GM21381 (cell line): Measurements from ENCODE around the gene FBXW7.

ENCODE experiments used
- ATAC-seq: cut with Tn5 transposase; IDR thresholded peaks from one replicate; pipeline ENCODE4 v1.9.1; 2021; ENCODE audit warnings: mild to moderate bottlenecking, moderate library complexity; ENCODE audit not compliant: unreplicated experiment

FBXW7 gene

DNA sequence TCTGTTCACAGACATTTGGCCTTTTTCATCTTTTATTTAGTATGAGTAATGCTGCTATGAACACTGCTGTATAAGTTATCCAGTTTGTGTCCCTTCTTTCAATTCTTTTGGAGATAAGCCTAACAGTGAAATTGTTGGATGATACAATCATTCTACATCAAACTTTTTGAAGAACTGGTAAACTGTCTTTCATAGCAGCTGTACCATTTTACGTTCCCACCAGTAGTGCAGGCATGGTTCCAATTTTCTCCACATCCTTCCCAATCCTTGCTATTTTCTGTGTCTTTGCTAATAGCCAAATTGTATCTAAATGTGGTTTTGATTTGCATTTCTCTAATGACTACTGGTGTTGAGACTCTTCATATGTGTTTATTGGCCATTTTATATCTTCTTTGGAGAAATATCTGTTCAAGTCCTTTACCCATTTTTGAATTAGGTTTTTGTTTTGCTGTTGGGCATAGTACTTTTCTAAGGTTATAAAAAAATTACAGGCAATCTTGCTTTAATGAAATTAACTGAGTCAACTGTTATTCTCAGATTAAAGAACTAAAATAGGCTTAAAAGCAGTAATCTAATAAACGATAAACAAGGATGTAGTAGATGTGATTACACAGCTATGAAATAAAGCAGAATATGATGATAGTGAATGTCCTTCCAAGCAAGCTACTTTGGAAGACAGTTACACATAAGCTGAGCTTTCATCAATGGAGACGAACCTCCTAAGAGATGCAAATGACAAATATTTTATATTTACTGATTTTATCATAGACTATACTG is 57.2 kb downstream of the FBXW7 start:
- ATAC-seq, result no peak

DNA sequence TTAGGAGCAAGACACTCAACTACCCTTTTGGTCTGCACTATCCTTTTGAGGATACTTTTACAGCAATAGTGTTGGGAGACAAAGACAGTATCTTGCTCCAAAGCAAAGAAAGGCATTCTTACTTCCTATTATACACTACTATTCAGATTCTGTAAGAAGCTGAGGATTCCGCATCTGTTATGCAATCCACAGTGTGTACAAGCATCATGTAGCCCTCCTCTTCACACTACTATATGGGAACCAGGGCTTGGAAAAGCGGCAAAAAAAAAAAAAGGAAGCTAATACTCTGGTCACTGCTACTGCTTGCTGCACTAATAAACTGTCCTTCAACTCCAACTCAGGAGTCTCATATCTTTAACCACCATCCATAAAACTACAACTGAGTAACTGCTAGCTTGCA is 59.1 kb downstream of the FBXW7 start:
- no peak for ATAC-seq

GRCh38 chr4:152471251-152471792 is 64.6 kb downstream of the FBXW7 start:
- no peak for ATAC-seq

GRCh38 chr4:152468408-152468807 is 67.5 kb downstream of the FBXW7 start:
- no peak for ATAC-seq

DNA sequence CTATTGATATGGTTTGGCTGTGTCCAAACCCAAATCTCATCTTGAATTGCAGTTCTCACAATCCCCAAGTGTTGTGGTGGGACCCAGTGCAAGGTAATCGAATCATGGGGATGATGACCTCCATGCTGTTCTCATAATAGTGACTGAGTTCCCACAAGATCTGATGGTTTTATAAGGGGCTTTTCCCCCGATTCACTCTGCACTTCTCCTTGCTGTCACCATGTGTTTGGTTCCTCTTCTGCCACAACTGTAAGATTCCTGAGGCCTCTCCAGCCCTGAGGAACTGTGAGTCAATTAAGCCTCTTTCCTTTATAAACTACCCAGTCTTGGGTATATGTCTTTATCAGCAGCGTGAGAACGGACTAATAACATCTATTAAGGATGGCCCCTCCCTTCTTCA is 68.8 kb downstream of the FBXW7 start:
- ATAC-seq, result no peak

- ATAC-seq, result no peak
These were observed 71.7 kb downstream of the FBXW7 start for GRCh38 chr4:152464030-152464823.

GRCh38 chr4:152463562-152463961 is 72.3 kb downstream of the FBXW7 start:
- ATAC-seq, result no peak

DNA sequence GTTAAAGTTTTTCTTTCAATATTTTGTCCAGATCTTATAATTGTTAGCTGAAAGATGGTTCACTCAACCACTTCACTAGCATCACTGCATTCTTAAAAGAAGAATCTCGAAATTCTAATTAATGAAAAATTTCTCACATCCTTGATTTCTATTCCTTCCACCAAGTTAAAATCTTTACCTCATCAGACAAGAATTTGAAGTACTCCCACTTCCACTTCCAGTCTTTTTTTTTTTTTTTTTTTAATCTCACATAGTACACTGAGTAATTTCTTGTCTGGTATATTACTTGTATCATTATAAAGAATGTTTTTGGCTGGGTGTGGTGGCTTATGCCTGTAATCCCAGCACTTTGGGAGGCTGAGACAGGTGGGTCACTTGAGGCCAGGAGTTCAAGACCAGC is 73.2 kb downstream of the FBXW7 start:
- no peak for ATAC-seq

DNA sequence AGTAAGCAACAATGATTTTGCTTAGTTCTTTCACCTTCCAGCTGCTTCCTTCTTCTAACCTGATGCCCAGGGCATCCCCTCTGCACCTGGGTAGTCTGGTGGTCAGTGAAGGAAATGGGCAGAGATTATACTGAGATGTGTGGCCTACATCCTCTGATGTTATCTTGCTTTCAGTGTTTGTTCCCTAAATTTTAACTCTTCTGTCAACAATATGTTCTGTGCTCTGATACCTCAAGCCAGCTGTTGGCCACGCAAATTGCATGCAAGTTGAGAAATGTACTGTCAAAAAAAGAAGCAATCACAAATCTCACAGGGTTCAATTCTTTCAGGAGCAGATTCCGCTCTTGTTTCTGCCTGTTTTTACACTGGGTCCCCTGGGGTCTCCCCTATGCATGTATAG is 73.8 kb downstream of the FBXW7 start:
- peak; percentile 60 for ATAC-seq

DNA sequence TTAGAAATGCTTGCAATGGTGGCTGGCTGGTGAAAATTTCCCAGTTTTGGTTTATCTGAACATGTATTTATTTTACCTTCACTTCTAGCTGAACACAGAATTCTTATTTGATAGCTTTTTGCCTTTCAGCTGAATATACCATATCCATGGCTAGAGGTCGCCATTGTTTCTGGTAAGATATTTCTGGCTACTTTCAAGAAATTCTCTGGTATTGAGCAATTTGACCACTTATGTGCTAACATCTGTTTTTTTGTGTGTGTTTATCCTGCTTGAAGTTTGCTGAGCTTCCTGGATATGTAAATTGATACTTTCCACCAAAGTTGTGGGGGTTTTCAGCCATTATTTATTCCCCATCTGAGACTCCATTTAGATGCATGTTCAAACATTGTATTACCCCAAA is 75.4 kb downstream of the FBXW7 start:
- ATAC-seq, result no peak

DNA sequence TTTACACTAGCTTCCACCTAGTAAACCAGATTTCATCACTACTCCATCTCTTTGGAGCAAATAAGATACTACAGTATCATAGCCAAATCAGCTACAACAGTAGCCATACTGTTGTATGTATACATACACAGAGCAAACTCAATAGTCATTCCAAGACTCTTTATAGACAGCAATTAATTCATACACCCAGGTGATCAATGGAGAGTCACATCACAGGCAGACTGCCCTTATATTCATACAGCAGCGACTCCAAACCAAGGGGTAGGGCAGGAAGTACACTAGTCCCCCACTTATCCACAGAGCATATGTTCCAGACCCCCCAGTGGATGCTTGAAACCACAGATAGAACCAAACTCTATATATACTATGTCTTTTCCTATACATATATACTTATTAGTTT is 76.6 kb downstream of the FBXW7 start:
- no peak for ATAC-seq

DNA sequence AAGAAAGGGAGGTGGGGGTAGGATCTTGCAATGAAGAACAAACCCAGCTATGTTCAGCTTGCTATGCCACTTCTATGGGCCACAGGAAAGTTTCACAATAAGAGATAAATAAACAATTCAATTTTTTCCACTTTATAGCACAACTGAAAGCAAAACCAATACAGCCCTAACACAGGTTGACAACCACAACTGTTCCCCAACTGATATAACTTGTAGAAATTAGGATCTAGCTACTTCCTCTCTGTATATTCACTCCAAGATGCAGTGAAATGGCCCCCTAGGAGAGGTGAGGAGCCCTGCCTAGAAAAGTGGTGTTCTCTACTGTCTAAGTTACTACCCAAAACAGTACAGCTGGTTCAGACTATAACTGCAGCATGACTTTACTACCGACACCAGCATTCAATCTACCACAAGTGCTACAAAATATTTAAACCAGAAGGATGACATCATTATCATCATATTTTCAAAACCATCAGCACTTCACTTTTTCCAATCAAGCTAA is 77.0 kb downstream of the FBXW7 start:
- peak; percentile 24 for ATAC-seq

GRCh38 chr4:152456609-152457008 is 79.3 kb downstream of the FBXW7 start:
- no peak for ATAC-seq

DNA sequence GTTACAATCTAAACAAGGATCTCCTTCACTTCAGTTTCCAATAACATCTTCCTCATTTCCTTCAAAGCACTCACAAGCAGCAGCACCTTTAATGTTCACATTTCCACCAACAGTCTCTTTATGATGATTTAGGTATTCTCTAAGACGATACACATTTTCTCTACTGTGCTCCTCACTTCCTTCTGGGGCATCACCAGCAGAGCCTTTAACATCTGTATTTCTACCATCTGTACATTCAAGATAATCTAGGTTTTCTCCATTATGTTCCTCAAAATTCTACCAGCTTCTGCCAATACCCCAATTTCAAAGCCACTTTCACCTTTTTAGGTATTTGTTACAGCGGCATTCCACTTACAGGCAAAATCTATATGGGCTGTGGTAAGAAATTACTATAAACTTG is 80.6 kb downstream of the FBXW7 start:
- no peak for ATAC-seq

GRCh38 chr4:152454398-152455011 is 81.4 kb downstream of the FBXW7 start:
- no peak for ATAC-seq

DNA sequence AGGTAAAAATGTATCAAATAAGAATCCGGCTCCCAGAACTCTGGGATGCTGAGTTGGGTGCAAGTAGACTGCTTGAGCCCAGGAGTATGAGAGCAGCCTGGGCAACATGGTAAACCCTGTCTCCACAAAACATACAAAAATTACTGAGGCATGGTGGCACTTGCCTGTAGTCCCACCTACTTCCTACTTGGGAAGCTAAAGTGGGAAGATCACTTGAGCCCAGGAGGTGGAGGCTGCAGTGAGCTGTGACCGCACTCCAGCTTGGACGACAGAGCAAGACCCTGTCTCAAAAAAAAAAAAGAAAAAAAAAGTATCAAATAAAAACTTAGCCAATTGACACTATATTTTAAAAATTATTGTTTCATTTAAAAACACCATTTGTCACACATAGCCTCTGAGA is 84.4 kb downstream of the FBXW7 start:
- ATAC-seq, result no peak

- no peak for ATAC-seq
These were observed 87.0 kb downstream of the FBXW7 start for GRCh38 chr4:152448854-152449253.

DNA sequence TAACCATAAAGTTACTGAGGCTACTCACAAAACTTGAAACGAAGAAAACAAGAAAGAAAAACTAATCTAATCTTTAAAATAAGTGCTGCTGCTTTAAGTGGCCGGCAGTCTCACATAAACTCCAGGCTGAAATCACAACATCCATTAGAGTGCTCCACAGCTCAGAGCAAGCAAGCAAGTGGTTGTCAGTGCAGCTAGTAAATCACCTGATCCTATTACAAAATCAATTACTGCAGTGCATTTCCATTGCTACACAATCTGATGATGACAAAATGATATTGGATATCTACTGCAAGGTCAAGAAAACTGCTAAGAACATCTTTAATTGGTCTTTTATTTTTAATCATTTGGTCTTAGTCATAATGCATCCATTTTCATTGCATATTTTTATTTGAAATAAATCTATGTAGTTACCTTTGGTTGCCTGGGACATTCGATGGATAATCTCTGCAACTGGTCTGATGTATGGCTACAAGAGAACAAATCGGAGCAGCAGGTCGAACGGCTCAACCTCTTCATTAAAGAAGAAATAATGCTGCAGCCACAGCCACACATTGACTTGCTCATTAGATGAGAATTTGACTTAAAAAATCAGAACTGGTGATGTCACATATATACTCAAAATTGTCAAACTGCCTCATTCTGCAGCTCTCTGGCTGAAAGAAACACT is 87.7 kb downstream of the FBXW7 start:
- no peak for ATAC-seq

DNA sequence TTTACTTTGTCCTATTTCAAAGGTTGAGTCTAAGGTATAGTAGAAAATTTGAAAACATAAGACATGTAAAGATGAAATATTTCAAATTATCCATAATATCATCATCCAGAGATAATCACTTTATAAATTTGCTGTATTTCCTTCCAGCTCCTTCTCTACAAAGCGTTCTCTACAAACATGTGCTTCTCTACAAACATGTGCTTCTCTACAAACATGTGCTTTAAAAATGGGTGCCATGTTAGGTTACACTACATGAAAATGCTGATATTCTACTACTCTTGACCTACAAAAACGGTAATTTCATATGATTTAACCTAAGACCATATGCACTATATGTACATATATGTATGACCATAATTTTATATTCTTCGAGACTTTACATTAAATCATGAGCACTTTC is 92.0 kb downstream of the FBXW7 start:
- ATAC-seq, result no peak

GRCh38 chr4:152437561-152437960 is 98.3 kb downstream of the FBXW7 start:
- no peak for ATAC-seq

DNA sequence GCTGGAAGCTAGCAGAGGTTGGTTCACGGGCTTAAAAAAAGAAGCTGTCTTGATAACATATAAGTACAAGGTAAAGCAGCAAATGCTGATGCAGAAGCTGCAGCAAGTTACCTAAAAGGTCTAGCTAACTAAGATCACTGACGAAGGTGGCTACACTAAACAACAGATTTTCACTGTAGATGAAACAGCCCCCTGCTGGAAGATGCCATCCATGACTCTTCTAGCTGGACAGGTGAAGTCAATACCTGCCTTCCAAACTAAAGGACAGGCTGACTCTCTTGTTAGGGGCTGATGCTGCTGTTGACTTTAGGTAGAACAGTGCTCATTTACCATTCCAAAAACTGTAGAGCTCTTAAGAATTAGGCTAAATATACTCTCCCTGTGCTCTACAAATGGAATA is 99.5 kb downstream of the FBXW7 start:
- ATAC-seq, result no peak
